ENCODE results near the gene CPLX3. TPM values are rescaled to one million over a fixed set of nuclear protein-coding genes. Genes with fewer than 3 reads are reported as not detected.

CPLX3 gene
- total RNA-seq, 4 donors from 2014 or later = 0.33 TPM; not detected in 3

- WGBS = 0% methylated on average over 7 of the region's 11 CpGs
- Histone ChIP-seq H3K4me3 (peak overlapping the region; percentile 67 to 86 (median 76)), H3K4me1 (peaks cover 49 to 60% (median 56%) of the 10 kb centered on the region in 4 donors), H3K36me3 (peaks cover 0 to 7% (median 0%) of the 10 kb centered on the region in 4 donors), H3K27ac (replicated peaks in 1 of 4) (peak overlapping the region; percentile 90 to 93 (median 92)), H3K27me3 (no peaks in the 10 kb centered on the region), H3K9me3 (no peaks in the 10 kb centered on the region)
- TF ChIP-seq EP300 (IDR thresholded peaks at IDR 0.05) = no peak
- TF ChIP-seq POLR2AphosphoS5 (IDR thresholded peaks at IDR 0.05) = no peak
- TF ChIP-seq, protein P1, sequence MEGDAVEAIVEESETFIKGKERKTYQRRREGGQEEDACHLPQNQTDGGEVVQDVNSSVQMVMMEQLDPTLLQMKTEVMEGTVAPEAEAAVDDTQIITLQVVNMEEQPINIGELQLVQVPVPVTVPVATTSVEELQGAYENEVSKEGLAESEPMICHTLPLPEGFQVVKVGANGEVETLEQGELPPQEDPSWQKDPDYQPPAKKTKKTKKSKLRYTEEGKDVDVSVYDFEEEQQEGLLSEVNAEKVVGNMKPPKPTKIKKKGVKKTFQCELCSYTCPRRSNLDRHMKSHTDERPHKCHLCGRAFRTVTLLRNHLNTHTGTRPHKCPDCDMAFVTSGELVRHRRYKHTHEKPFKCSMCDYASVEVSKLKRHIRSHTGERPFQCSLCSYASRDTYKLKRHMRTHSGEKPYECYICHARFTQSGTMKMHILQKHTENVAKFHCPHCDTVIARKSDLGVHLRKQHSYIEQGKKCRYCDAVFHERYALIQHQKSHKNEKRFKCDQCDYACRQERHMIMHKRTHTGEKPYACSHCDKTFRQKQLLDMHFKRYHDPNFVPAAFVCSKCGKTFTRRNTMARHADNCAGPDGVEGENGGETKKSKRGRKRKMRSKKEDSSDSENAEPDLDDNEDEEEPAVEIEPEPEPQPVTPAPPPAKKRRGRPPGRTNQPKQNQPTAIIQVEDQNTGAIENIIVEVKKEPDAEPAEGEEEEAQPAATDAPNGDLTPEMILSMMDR (IDR thresholded peaks at IDR 0.05) = no peak
- no peak for TF ChIP-seq POLR2A (IDR thresholded peaks at IDR 0.05; ENCODE audit: low read depth)
- intact Hi-C loops (cut with DNase I) = no loop called here
- no peak for DNase-seq (ENCODE audit: extremely low spot score)
These were observed 46.2 kb downstream of the CPLX3 start for GRCh38 chr15:74872702-74873035.

- H3K4me1 ChIP-seq = peaks cover 44 to 54% (median 51%) of the 10 kb centered on the region in 4 donors
- no peaks in the 10 kb centered on the region for H3K27me3 ChIP-seq
- TF ChIP-seq, protein P1 (IDR thresholded peaks at IDR 0.05) = no peak
- TF ChIP-seq POLR2A (IDR thresholded peaks at IDR 0.05; ENCODE audit: low read depth) (peak; percentile 65), POLR2AphosphoS5 (IDR thresholded peaks at IDR 0.05) (peak; percentile 83 to 97), EP300 (IDR thresholded peaks at IDR 0.05) (no peak)
- intact Hi-C loops (cut with DNase I) = no loop called here
- H3K36me3 ChIP-seq = peaks cover 0 to 4% (median 0%) of the 10 kb centered on the region in 4 donors
- peak; percentile 98 for DNase-seq (ENCODE audit: extremely low spot score)
- WGBS = 1% methylated on average over 15 of the region's 52 CpGs
- H3K4me3 ChIP-seq = peak within 1 kb of the TSS; percentile 67 to 86 (median 76)
- H3K27ac ChIP-seq (replicated peaks in 1 of 4) = peak within 1 kb of the TSS; percentile 90 to 93 (median 92)
- no peaks in the 10 kb centered on the region for H3K9me3 ChIP-seq
These were observed 46.8 kb downstream of the CPLX3 start, which contains the start of gene SCAMP2 for GRCh38 chr15:74873036-74873755. SCAMP2 (minus strand) TSS chr15:74873365; CDS start chr15:74873255, 110 bp downstream.

- Histone ChIP-seq H3K4me3 (peak overlapping the region; percentile 67 to 86 (median 76)), H3K27me3 (no peaks in the 10 kb centered on the region), H3K27ac (replicated peaks in 1 of 4) (peak overlapping the region; percentile 90 to 93 (median 92)), H3K9me3 (no peaks in the 10 kb centered on the region), H3K36me3 (no peaks in the 10 kb centered on the region), H3K4me1 (peaks cover 37 to 47% (median 44%) of the 10 kb centered on the region in 4 donors)
- WGBS = 28% methylated on average over 14 of the region's 16 CpGs
- no peak for DNase-seq (ENCODE audit: extremely low spot score)
- TF ChIP-seq, protein P1 (IDR thresholded peaks at IDR 0.05) = peak in 1 of 3 experiments; percentile 5
- no peak for TF ChIP-seq POLR2AphosphoS5 (IDR thresholded peaks at IDR 0.05)
- intact Hi-C loops (cut with DNase I) = no loop called here
These were observed 47.5 kb downstream of the CPLX3 start for GRCh38 chr15:74873756-74874424.

DNA sequence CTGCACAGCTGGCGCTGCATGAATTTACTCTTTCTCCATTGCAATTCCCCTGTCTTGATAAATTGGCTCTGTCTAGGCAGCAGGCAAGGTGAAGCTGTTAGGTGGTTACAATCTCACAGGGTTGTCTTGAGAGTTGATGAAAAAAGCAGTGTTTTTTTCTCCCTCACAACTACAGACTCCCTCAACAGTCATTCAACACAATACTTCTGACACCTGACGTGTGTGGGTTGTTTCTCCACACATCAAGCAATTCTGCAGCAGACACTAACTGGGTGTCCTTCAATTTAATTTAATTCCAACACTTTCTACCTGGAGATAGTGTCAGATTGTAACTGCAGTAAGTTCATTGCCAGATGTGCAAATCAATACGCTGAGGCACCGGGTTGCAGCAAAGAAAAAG is 51.8 kb downstream of the CPLX3 start:
- Histone ChIP-seq H3K4me1 (peaks cover 0 to 8% (median 6%) of the 10 kb centered on the region in 4 donors), H3K27ac (replicated peaks in 1 of 4) (no peak overlapping the region), H3K4me3 (no peak overlapping the region), H3K9me3 (no peaks in the 10 kb centered on the region), H3K36me3 (no peaks in the 10 kb centered on the region), H3K27me3 (no peaks in the 10 kb centered on the region)
- WGBS = 65% methylated on average over 4 of the region's 4 CpGs
- TF ChIP-seq, protein P1 (IDR thresholded peaks at IDR 0.05) = no peak
- TF ChIP-seq POLR2AphosphoS5 (IDR thresholded peaks at IDR 0.05) (no peak), EP300 (IDR thresholded peaks at IDR 0.05) (no peak), POLR2A (IDR thresholded peaks at IDR 0.05; ENCODE audit: low read depth) (no peak)
- no peak for DNase-seq (ENCODE audit: extremely low spot score)
- intact Hi-C loops (cut with DNase I) = no loop called here

Small RNA genes lying within 50 kb of the gene (small RNA-seq; reads per million reads assigned to genes)
- gene CPLX3 (0 reads per million in 3 donors), gene MIR4513 (0 reads per million in 3 donors), gene MIR6882 (0.25 to 0.93 (median 0.51) reads per million in 3 donors)

Other genes starting within 250 kb of the CPLX3 start
- gene CLK3, start 210.8 kb upstream of the CPLX3 start, total RNA-seq = 10 to 100 TPM; 74.6 to 89.8 (median 80.7) TPM
- gene EDC3, start 130.6 kb upstream of the CPLX3 start, total RNA-seq = 10 to 100 TPM in 3 of 4 donors, 1 to 10 TPM in 1; 9.6 to 19.5 (median 17.9) TPM
- 1 to 10 TPM in 2 of 4 donors, not detected in 2; 1.5 to 2.5 TPM for gene CYP1A1, start 101.1 kb upstream of the CPLX3 start, total RNA-seq
- gene CYP1A2, start 77.8 kb upstream of the CPLX3 start, total RNA-seq = not detected
- gene CSK, start 44.5 kb upstream of the CPLX3 start, total RNA-seq = 10 to 100 TPM; 14.0 to 28.7 (median 21.9) TPM
- under 1 TPM in 1 of 4 donors, not detected in 3; 0.66 TPM for gene LMAN1L, start 13.8 kb upstream of the CPLX3 start, total RNA-seq
- gene ULK3, start 16.5 kb downstream of the CPLX3 start, total RNA-seq = 10 to 100 TPM; 24.5 to 49.2 (median 35.4) TPM
- 100 to 1,000 TPM in 2 of 4 donors, 10 to 100 TPM in 2; 57.3 to 125 (median 94.9) TPM for gene SCAMP2, start 46.7 kb downstream of the CPLX3 start, total RNA-seq
- 10 to 100 TPM; 37.4 to 50.7 (median 44.0) TPM for gene MPI, start 63.4 kb downstream of the CPLX3 start, total RNA-seq
- gene FAM219B, start 80.2 kb downstream of the CPLX3 start, total RNA-seq = 10 to 100 TPM; 60.8 to 92.0 (median 84.3) TPM
- gene COX5A, start 111.4 kb downstream of the CPLX3 start, total RNA-seq = 10 to 100 TPM; 58.6 to 86.2 (median 75.5) TPM
- gene RPP25, start 130.1 kb downstream of the CPLX3 start, total RNA-seq = 1 to 10 TPM; 4.2 to 7.2 (median 7.0) TPM
- gene SCAMP5, start 168.9 kb downstream of the CPLX3 start, total RNA-seq = 1 to 10 TPM; 3.3 to 6.4 (median 4.3) TPM
- gene PPCDC, start 197.0 kb downstream of the CPLX3 start, total RNA-seq = 1 to 10 TPM; 6.4 to 8.9 (median 7.4) TPM

All from esophagus muscularis mucosa (tissue), 4 donors.